Measurements from ENCODE around the gene ZSCAN2.

Gene ZSCAN2

GRCh38 chr15:84645496-84645895 is 44.7 kb downstream of the ZSCAN2 start:
- TF ChIP-seq RAD21 (IDR thresholded peaks at IDR 0.05; ENCODE audit: low read depth): no peak
- TF ChIP-seq FOXM1 (IDR thresholded peaks at IDR 0.05; ENCODE audit: borderline replicate concordance, low read depth): no peak
- TF ChIP-seq TAF1 (IDR thresholded peaks at IDR 0.05; ENCODE audit: low read depth): no peak

DNA sequence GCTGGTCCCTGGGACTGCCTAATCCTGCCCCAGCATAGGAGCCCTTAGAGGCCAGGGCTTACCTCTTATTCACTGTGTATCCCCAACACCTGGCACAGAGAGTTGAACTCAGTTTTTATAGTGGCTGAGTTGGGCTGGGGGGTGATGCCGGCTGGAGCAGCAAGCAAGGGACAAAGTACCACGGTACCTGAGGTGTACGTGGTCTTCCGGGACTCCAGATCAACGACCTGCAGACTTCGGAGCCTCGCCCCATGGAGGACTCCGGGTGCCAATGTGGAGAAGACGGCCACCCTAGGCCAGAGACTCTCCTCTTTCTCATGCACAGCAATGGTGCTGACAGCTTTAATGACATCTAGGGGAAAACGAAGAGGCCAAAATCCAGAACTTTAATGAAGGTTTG is 45.2 kb downstream of the ZSCAN2 start:
- TF ChIP-seq, protein P1, sequence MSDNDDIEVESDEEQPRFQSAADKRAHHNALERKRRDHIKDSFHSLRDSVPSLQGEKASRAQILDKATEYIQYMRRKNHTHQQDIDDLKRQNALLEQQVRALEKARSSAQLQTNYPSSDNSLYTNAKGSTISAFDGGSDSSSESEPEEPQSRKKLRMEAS (IDR thresholded peaks at IDR 0.05): no peak
- no peak for TF ChIP-seq CREB1 (IDR thresholded peaks at IDR 0.05; ENCODE audit: low read depth)

GRCh38 chr15:84647726-84648125 is 46.9 kb downstream of the ZSCAN2 start:
- TF ChIP-seq YY1 (IDR thresholded peaks at IDR 0.05; ENCODE audit: low read depth): no peak
- TF ChIP-seq EP300 (IDR thresholded peaks at IDR 0.05; ENCODE audit: borderline replicate concordance): no peak
- TF ChIP-seq USF1 (IDR thresholded peaks at IDR 0.05): no peak
- no peak for TF ChIP-seq NFIC (IDR thresholded peaks at IDR 0.05)
- no peak for TF ChIP-seq FOXM1 (IDR thresholded peaks at IDR 0.05; ENCODE audit: borderline replicate concordance, low read depth)
- TF ChIP-seq CEBPB (IDR thresholded peaks at IDR 0.05): no peak
- no peak for TF ChIP-seq TCF12 (IDR thresholded peaks at IDR 0.05; ENCODE audit: low read depth)
- TF ChIP-seq TEAD4 (IDR thresholded peaks at IDR 0.05): no peak
- TF ChIP-seq TAF1 (IDR thresholded peaks at IDR 0.05; ENCODE audit: low read depth): no peak
- TF ChIP-seq RAD21 (IDR thresholded peaks at IDR 0.05; ENCODE audit: low read depth): no peak
- no peak for TF ChIP-seq ZBTB7A (IDR thresholded peaks at IDR 0.05; ENCODE audit: low read depth)
- no peak for TF ChIP-seq REST (IDR thresholded peaks at IDR 0.05; ENCODE audit: low read depth)
- no peak for TF ChIP-seq EGR1 (IDR thresholded peaks at IDR 0.05)
- TF ChIP-seq, protein P1 (IDR thresholded peaks at IDR 0.05): no peak
- no peak for TF ChIP-seq CREB1 (IDR thresholded peaks at IDR 0.05; ENCODE audit: low read depth)

GRCh38 chr15:84648539-84648938 is 47.7 kb downstream of the ZSCAN2 start:
- TF ChIP-seq, protein P1 (IDR thresholded peaks at IDR 0.05): no peak
- TF ChIP-seq TEAD4 (IDR thresholded peaks at IDR 0.05) (no peak), RAD21 (IDR thresholded peaks at IDR 0.05; ENCODE audit: low read depth) (no peak), ZBTB7A (IDR thresholded peaks at IDR 0.05; ENCODE audit: low read depth) (no peak), NFIC (IDR thresholded peaks at IDR 0.05) (no peak), CEBPB (IDR thresholded peaks at IDR 0.05) (no peak), CREB1 (IDR thresholded peaks at IDR 0.05; ENCODE audit: low read depth) (no peak), REST (IDR thresholded peaks at IDR 0.05; ENCODE audit: low read depth) (no peak), USF1 (IDR thresholded peaks at IDR 0.05) (no peak), YY1 (IDR thresholded peaks at IDR 0.05; ENCODE audit: low read depth) (no peak), EP300 (IDR thresholded peaks at IDR 0.05; ENCODE audit: borderline replicate concordance) (no peak), TAF1 (IDR thresholded peaks at IDR 0.05; ENCODE audit: low read depth) (no peak), TCF12 (IDR thresholded peaks at IDR 0.05; ENCODE audit: low read depth) (no peak), FOXM1 (IDR thresholded peaks at IDR 0.05; ENCODE audit: borderline replicate concordance, low read depth) (no peak), EGR1 (IDR thresholded peaks at IDR 0.05) (no peak)

DNA sequence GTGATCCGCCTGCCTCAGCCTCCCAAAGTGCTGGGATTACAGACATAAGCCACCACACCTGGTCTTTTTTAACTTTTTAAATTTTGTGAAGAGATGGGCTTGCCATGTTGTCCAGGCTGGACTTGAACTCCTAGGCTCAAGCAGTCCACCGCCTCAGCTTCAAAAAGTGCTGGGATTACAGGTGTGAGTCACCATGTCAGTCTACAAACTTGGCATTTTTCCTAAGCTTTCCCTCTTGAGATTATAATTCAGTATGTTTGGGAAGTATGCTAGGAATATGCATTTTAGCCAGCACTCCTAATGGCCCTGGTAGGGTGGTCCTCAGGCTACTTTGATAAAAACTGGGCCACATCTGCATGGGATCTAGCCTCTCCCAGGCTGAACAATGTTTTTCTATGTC is 48.9 kb downstream of the ZSCAN2 start:
- no peak for TF ChIP-seq EP300 (IDR thresholded peaks at IDR 0.05; ENCODE audit: borderline replicate concordance)
- no peak for TF ChIP-seq YY1 (IDR thresholded peaks at IDR 0.05; ENCODE audit: low read depth)
- TF ChIP-seq TEAD4 (IDR thresholded peaks at IDR 0.05): no peak
- TF ChIP-seq FOXM1 (IDR thresholded peaks at IDR 0.05; ENCODE audit: borderline replicate concordance, low read depth): no peak

GRCh38 chr15:84653584-84653909 is 52.7 kb downstream of the ZSCAN2 start:
- TF ChIP-seq FOXM1 (IDR thresholded peaks at IDR 0.05; ENCODE audit: borderline replicate concordance, low read depth) (no peak), ZBTB7A (IDR thresholded peaks at IDR 0.05; ENCODE audit: low read depth) (no peak), NFIC (IDR thresholded peaks at IDR 0.05) (no peak), RAD21 (IDR thresholded peaks at IDR 0.05; ENCODE audit: low read depth) (no peak), EP300 (IDR thresholded peaks at IDR 0.05; ENCODE audit: borderline replicate concordance) (no peak), CEBPB (IDR thresholded peaks at IDR 0.05) (no peak), REST (IDR thresholded peaks at IDR 0.05; ENCODE audit: low read depth) (no peak), TAF1 (IDR thresholded peaks at IDR 0.05; ENCODE audit: low read depth) (no peak)
- TF ChIP-seq, protein P1 (IDR thresholded peaks at IDR 0.05): no peak

Data from Ishikawa (cell line).